Measurements from ENCODE around the gene PCDHB13. TPM values are rescaled to one million over a fixed set of nuclear protein-coding genes. Genes with fewer than 3 reads are reported as not detected.
A peak's percentile ranks its signal among the peaks of the same experiment; 100 is the strongest.
"Not testable (repeated sequence)": the region's sequence is repeated elsewhere in the genome, so short reads cannot be mapped to it uniquely, and the experiment has no call there.

The PCDHB13 gene
- total RNA-seq, 6 experiments from 2014 or later: 0.25 to 1.00 (median 0.49) TPM

GRCh38 chr5:141192110-141192725 is 21.5 kb upstream of the PCDHB13 start, which contains the start of gene PCDHB10:
PCDHB10 (plus strand) TSS chr5:141192353; CDS start chr5:141192553, 200 bp downstream.
- Histone ChIP-seq H3K9me3 (peaks cover 0 to 14% (median 0%) of the 10 kb centered on the region in 4 donors), H3K36me3 (no peaks in the 10 kb centered on the region), H3K27me3 (no peaks in the 10 kb centered on the region), H3K4me3 (no peak within 1 kb of the TSS), H3K27ac (no peak within 1 kb of the TSS), H3K4me1 (no peaks in the 10 kb centered on the region)
- intact Hi-C loops (cut with DNase I): no loop called here
- no peak for ATAC-seq
- 6% methylated on average over 10 of the region's 10 CpGs for WGBS (ENCODE audit: insufficient coverage, low coverage, low lambda C conversion rate, missing lambda C conversion rate)
- no peak for DNase-seq
- TF ChIP-seq POLR2A (IDR thresholded peaks at IDR 0.05): no peak
- TF ChIP-seq, protein P1, sequence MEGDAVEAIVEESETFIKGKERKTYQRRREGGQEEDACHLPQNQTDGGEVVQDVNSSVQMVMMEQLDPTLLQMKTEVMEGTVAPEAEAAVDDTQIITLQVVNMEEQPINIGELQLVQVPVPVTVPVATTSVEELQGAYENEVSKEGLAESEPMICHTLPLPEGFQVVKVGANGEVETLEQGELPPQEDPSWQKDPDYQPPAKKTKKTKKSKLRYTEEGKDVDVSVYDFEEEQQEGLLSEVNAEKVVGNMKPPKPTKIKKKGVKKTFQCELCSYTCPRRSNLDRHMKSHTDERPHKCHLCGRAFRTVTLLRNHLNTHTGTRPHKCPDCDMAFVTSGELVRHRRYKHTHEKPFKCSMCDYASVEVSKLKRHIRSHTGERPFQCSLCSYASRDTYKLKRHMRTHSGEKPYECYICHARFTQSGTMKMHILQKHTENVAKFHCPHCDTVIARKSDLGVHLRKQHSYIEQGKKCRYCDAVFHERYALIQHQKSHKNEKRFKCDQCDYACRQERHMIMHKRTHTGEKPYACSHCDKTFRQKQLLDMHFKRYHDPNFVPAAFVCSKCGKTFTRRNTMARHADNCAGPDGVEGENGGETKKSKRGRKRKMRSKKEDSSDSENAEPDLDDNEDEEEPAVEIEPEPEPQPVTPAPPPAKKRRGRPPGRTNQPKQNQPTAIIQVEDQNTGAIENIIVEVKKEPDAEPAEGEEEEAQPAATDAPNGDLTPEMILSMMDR (IDR thresholded peaks at IDR 0.05): peak in 2 of 4 donors; percentile 19 to 26

- H3K4me1 ChIP-seq; ATAC-seq; H3K27me3 ChIP-seq; intact Hi-C loops (cut with DNase I); H3K4me3 ChIP-seq; H3K27ac ChIP-seq; H3K36me3 ChIP-seq; DNase-seq: not testable (repeated sequence)
- peaks cover 0 to 14% (median 0%) of the 10 kb centered on the region in 4 donors for H3K9me3 ChIP-seq
- WGBS (ENCODE audit: insufficient coverage, low coverage, low lambda C conversion rate, missing lambda C conversion rate): no CpG with 5 or more reads among the region's 37 CpGs
These were observed 19.4 kb upstream of the PCDHB13 start for GRCh38 chr5:141194332-141194731.

DNA sequence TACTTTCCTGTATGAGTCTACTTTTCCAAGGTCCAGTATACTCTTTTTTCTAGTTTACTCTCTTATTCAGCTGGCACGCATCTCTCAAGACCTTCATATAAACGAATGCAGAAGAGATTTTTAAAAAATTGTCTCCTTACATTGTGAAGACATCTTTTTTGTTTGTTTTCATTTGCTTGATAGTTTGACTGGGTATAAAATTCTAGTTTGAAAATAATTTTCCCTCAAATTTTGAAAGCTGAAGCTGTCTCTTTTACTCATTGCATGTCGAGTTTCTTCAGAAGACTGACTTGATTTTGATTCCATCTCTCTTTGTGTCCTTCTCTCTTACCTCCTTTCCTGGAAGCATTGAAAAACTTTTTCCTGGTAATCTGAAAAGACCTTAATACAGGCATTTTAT is 17.4 kb upstream of the PCDHB13 start:
- Histone ChIP-seq H3K9me3 (peaks cover 0 to 14% (median 0%) of the 10 kb centered on the region in 4 donors), H3K4me3 (no peak overlapping the region), H3K36me3 (no peaks in the 10 kb centered on the region), H3K4me1 (no peaks in the 10 kb centered on the region), H3K27me3 (no peaks in the 10 kb centered on the region), H3K27ac (no peak overlapping the region)
- intact Hi-C loops (cut with DNase I): no loop called here
- no peak for DNase-seq
- no peak for TF ChIP-seq POLR2A (IDR thresholded peaks at IDR 0.05)
- TF ChIP-seq, protein P1 (IDR thresholded peaks at IDR 0.05): no peak
- 31% methylated on average over 3 of the region's 3 CpGs for WGBS (ENCODE audit: insufficient coverage, low coverage, low lambda C conversion rate, missing lambda C conversion rate)
- ATAC-seq: no peak

GRCh38 chr5:141199359-141200235 is 14.1 kb upstream of the PCDHB13 start, which contains the start of gene PCDHB11:
PCDHB11 (plus strand) TSS chr5:141199627; CDS start chr5:141199775, 148 bp downstream.
- H3K4me3 ChIP-seq: no peak within 1 kb of the TSS
- peaks cover 0 to 4% of the 10 kb centered on the region in 2 donors for H3K27me3 ChIP-seq
- H3K36me3 ChIP-seq: no peaks in the 10 kb centered on the region
- TF ChIP-seq, protein P1 (IDR thresholded peaks at IDR 0.05): peak in 1 of 4 donors; percentile 5
- TF ChIP-seq POLR2A (IDR thresholded peaks at IDR 0.05): no peak
- no peak within 1 kb of the TSS for H3K27ac ChIP-seq
- ATAC-seq (no peak), DNase-seq (no peak)
- H3K4me1 ChIP-seq: no peaks in the 10 kb centered on the region
- H3K9me3 ChIP-seq: peaks cover 0 to 14% (median 0%) of the 10 kb centered on the region in 4 donors
- WGBS (ENCODE audit: insufficient coverage, low coverage, low lambda C conversion rate, missing lambda C conversion rate): 25% methylated on average over 21 of the region's 21 CpGs
- intact Hi-C loops (cut with DNase I): no loop called here

DNA sequence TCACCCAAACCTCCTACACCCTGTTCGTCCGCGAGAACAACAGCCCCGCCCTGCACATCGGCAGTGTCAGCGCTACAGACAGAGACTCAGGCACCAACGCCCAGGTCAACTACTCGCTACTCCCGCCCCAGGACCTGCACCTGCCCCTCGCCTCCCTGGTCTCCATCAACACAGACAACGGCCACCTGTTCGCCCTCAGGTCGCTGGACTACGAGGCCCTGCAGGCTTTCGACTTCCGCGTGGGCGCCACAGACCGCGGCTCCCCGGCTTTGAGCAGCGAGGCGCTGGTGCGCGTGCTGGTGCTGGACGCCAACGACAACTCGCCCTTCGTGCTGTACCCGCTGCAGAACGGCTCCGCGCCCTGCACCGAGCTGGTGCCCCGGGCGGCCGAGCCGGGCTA is 12.6 kb upstream of the PCDHB13 start:
- ATAC-seq; H3K27ac ChIP-seq; H3K4me3 ChIP-seq; H3K9me3 ChIP-seq; intact Hi-C loops (cut with DNase I); H3K4me1 ChIP-seq; DNase-seq; H3K36me3 ChIP-seq; H3K27me3 ChIP-seq: not testable (repeated sequence)
- 19% methylated on average over 13 of the region's 38 CpGs for WGBS (ENCODE audit: insufficient coverage, low coverage, low lambda C conversion rate, missing lambda C conversion rate)

DNA sequence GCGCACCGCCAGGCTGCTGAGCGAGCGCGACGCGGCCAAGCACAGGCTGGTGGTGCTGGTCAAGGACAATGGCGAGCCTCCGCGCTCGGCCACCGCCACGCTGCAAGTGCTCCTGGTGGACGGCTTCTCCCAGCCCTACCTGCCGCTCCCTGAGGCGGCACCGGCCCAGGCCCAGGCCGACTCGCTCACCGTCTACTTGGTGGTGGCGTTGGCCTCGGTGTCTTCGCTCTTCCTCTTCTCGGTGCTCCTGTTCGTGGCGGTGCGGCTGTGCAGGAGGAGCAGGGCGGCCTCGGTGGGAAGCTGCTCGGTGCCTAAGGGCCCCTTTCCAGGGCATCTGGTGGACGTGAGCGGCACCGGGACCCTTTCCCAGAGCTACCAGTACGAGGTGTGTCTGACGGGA is 12.1 kb upstream of the PCDHB13 start:
- ATAC-seq; H3K36me3 ChIP-seq; intact Hi-C loops (cut with DNase I); H3K9me3 ChIP-seq; H3K4me3 ChIP-seq; H3K27ac ChIP-seq; DNase-seq; H3K27me3 ChIP-seq; H3K4me1 ChIP-seq: not testable (repeated sequence)
- WGBS (ENCODE audit: insufficient coverage, low coverage, low lambda C conversion rate, missing lambda C conversion rate): 30% methylated on average over 4 of the region's 35 CpGs
